Immature natural killer cell (primary cell): ENCODE measurements around the gene GATB. TPM values are rescaled to one million over a fixed set of nuclear protein-coding genes. Genes with fewer than 3 reads are reported as not detected.

Experiments
- DNase-seq, 3 donors: peaks; one replicate each; pipeline ENCODE4 v3.0.0; 2022; ENCODE audit warnings: mixed read lengths in 1 of 3
- H3K27ac Mint-ChIP-seq, 6 donors: one replicate each; pipeline ENCODE4 v1.8.0; 2020; ENCODE audit warnings: mixed read lengths in 6 of 6, mild to moderate bottlenecking in 5 of 6, inconsistent platforms in 4 of 6, moderate library complexity in 3 of 6
- H3K27me3 Mint-ChIP-seq, 3 donors: one replicate each; pipeline ENCODE4 v1.8.0; 2020 to 2021; ENCODE audit warnings: low read depth in 3 of 3, mild to moderate bottlenecking in 3 of 3, mixed read lengths in 3 of 3, moderate library complexity in 3 of 3, inconsistent platforms in 1 of 3
- H3K36me3 Mint-ChIP-seq, 3 donors: one replicate each; pipeline ENCODE4 v1.8.0; 2020; ENCODE audit warnings: mixed read lengths in 3 of 3, inconsistent platforms in 2 of 3, mild to moderate bottlenecking in 2 of 3
- H3K4me1 Mint-ChIP-seq, 2 donors: one replicate each; pipeline ENCODE4 v1.8.0; 2020; ENCODE audit warnings: inconsistent platforms in 2 of 2, mild to moderate bottlenecking in 2 of 2, mixed read lengths in 2 of 2, moderate library complexity in 1 of 2
- H3K4me3 Mint-ChIP-seq, 5 donors: one replicate each; pipeline ENCODE4 v1.8.0; 2020; ENCODE audit warnings: mild to moderate bottlenecking in 5 of 5, mixed read lengths in 5 of 5, inconsistent platforms in 3 of 5, moderate library complexity in 3 of 5
- H3K9me3 Mint-ChIP-seq, 6 donors: one replicate each; pipeline ENCODE4 v1.8.0; 2020; ENCODE audit warnings: mild to moderate bottlenecking in 6 of 6, mixed read lengths in 6 of 6, inconsistent platforms in 4 of 6, moderate library complexity in 3 of 6
- polyA plus RNA-seq, 3 donors: library from polyadenylated mRNA; unstranded; fragments of 300-500 nt; fragmentation: Illumina TruSeq; gene quantifications; one replicate each; pipeline ENCODE4 v1.2.3, GENCODE V29; 2021

GATB gene
- polyA plus RNA-seq, 3 donors from 2014 or later, result 7.2 to 16.2 (median 11.5) TPM

GRCh38 chr4:151717909-151718628, 42.7 kb downstream of the GATB start:
- Mint-ChIP-seq H3K36me3 (peaks cover 4 to 16% (median 14%) of the 10 kb centered on the region in 3 donors), H3K27ac (no peak overlapping the region), H3K27me3 (no peaks in the 10 kb centered on the region), H3K9me3 (no peaks in the 10 kb centered on the region), H3K4me3 (no peak overlapping the region), H3K4me1 (no peaks in the 10 kb centered on the region)
- DNase-seq, result no peak

GRCh38 chr4:151717314-151717713, 43.5 kb downstream of the GATB start:
- Mint-ChIP-seq H3K4me3 (no peak overlapping the region), H3K9me3 (no peaks in the 10 kb centered on the region), H3K27me3 (no peaks in the 10 kb centered on the region), H3K36me3 (peaks cover 4 to 16% (median 12%) of the 10 kb centered on the region in 3 donors), H3K4me1 (no peaks in the 10 kb centered on the region), H3K27ac (no peak overlapping the region)
- DNase-seq, result no peak

DNA sequence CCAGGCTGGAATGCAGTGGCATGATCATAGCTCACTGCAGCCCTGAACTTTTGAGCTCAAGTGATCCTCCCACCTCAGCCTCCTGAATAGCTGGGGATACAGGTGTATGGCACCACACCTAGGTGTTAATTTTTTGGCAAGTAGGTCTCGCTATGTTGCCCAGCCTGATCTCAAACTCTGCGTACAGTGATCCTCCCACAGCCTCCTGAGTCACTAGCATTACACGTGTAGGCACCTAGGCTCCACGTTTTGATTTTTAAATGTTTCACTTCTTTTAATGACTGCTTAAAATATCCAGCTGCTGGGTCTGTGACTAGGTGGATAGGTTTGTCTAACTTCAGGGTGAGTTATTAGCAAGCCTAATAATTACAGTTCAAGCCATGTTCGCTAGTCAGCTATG, 44.5 kb downstream of the GATB start:
- H3K4me3 Mint-ChIP-seq, result no peak overlapping the region
- no peaks in the 10 kb centered on the region for H3K4me1 Mint-ChIP-seq
- H3K9me3 Mint-ChIP-seq, result no peaks in the 10 kb centered on the region
- no peak overlapping the region for H3K27ac Mint-ChIP-seq
- peaks cover 4 to 16% (median 4%) of the 10 kb centered on the region in 3 donors for H3K36me3 Mint-ChIP-seq
- no peaks in the 10 kb centered on the region for H3K27me3 Mint-ChIP-seq
- no peak for DNase-seq

- Mint-ChIP-seq H3K27me3 (no peaks in the 10 kb centered on the region), H3K4me3 (no peak overlapping the region), H3K9me3 (no peaks in the 10 kb centered on the region), H3K36me3 (peaks cover 3 to 16% (median 4%) of the 10 kb centered on the region in 3 donors), H3K27ac (no peak overlapping the region), H3K4me1 (no peaks in the 10 kb centered on the region)
- no peak for DNase-seq
Observed at GRCh38 chr4:151715881-151716280, 44.9 kb downstream of the GATB start.

DNA sequence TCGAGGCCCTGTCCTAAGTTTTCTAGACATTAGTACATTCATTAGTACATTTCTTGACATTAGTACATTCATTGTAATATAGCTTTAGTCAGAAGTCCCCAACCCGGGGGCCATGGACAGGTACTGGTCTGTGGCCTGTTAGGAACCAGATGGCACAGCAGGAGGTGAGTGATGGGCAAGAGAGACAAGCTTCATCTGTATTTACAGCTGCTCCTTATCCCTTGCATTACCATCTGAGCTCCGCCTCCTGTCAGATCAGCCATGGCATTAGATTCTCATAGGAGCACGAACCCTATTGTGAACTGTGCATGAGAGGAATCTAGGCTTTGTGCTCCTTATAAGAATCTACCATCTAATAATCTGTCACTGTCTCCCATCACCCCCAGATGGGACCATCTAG, 48.0 kb downstream of the GATB start:
- H3K4me3 Mint-ChIP-seq, result no peak overlapping the region

GRCh38 chr4:151711646-151712045, 49.2 kb downstream of the GATB start:
- Mint-ChIP-seq H3K4me3 (no peak overlapping the region), H3K27ac (no peak overlapping the region), H3K27me3 (no peaks in the 10 kb centered on the region), H3K9me3 (no peaks in the 10 kb centered on the region), H3K36me3 (peaks cover 3 to 19% (median 4%) of the 10 kb centered on the region in 3 donors), H3K4me1 (no peaks in the 10 kb centered on the region)
- no peak for DNase-seq

More for the DNA sequence above, 48.0 kb downstream of the GATB start:
- DNase-seq, result no peak
- no peaks in the 10 kb centered on the region for H3K27me3 Mint-ChIP-seq
- no peaks in the 10 kb centered on the region for H3K9me3 Mint-ChIP-seq
- no peaks in the 10 kb centered on the region for H3K4me1 Mint-ChIP-seq
- peaks cover 3 to 19% (median 4%) of the 10 kb centered on the region in 3 donors for H3K36me3 Mint-ChIP-seq
- H3K27ac Mint-ChIP-seq, result no peak overlapping the region

DNA sequence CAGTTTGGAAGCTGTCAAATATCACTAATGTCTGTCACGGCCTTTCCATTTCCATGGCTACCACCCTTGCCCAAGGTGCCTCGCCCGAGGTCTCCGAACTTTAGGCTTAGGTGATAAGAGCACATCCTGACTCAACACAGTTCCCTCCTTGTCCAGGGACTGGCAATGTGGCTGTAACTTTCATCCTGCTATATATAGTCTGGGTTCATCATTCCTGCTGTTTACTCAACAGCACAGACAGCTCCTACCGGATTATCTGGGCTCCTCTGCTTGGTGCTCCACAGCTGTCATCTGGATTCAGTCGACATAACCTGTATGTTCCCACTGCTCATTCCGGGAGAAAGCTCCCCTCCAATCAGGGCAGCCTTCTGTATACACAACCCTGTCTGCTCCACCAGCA, 51.2 kb downstream of the GATB start:
- Mint-ChIP-seq H3K36me3 (peaks cover 4 to 17% (median 5%) of the 10 kb centered on the region in 3 donors), H3K4me1 (no peaks in the 10 kb centered on the region), H3K27ac (peak overlapping the region in 1 of 6 donors; percentile 25), H3K9me3 (no peaks in the 10 kb centered on the region), H3K27me3 (peaks cover 0 to 2% (median 0%) of the 10 kb centered on the region in 3 donors), H3K4me3 (no peak overlapping the region)
- DNase-seq, result no peak

GRCh38 chr4:151709071-151709470, 51.7 kb downstream of the GATB start:
- no peak for DNase-seq
- Mint-ChIP-seq H3K4me1 (no peaks in the 10 kb centered on the region), H3K4me3 (no peak overlapping the region), H3K27ac (peak overlapping the region in 1 of 6 donors; percentile 25), H3K27me3 (peaks cover 0 to 2% (median 0%) of the 10 kb centered on the region in 3 donors), H3K36me3 (peaks cover 4 to 17% (median 5%) of the 10 kb centered on the region in 3 donors), H3K9me3 (no peaks in the 10 kb centered on the region)

DNA sequence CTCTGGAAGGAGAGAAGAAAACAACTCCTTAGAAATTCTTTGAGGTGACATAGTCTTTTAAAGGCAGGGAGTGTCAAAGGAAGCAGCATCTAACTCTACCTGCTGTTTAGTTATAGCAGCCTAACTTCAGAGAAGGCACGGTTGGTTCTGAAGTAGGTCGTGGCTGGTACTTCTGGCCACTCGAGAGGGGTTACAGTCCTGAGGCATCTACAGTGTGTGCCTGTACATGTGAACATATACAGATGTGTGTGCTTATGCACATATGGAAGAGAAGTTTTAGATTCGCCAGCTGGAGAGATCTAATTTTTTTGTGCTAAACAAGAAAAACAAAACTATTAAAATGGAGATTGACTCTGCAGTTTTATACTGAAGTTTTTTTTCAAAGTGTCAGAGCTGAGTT, 52.7 kb downstream of the GATB start:
- Mint-ChIP-seq H3K4me3 (no peak overlapping the region), H3K4me1 (no peaks in the 10 kb centered on the region), H3K27ac (no peak overlapping the region), H3K36me3 (peaks cover 6 to 20% (median 8%) of the 10 kb centered on the region in 3 donors), H3K9me3 (no peaks in the 10 kb centered on the region), H3K27me3 (peaks cover 0 to 2% (median 0%) of the 10 kb centered on the region in 3 donors)
- DNase-seq, result no peak

DNA sequence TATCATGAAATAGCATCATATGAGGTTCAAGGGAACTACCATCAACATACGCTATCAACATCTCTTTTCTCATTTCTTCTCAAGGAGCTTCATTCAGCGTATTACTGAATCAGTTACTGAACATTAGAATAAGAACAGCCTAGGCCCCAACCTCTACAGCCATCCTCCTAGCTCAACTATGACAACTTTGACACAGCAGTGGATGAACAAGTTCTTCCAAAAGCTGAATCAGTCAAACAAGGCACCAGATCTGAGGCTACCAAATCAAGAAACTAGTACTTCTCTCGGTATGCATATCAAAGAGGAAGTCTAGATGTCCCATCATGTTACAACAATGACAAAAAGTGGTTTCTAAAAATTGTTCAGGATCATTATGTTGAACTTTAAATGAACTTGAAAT, 57.4 kb downstream of the GATB start:
- no peak for DNase-seq
- Mint-ChIP-seq H3K27ac (no peak overlapping the region), H3K36me3 (peaks cover 19 to 50% (median 25%) of the 10 kb centered on the region in 3 donors), H3K27me3 (peaks cover 0 to 2% (median 0%) of the 10 kb centered on the region in 3 donors), H3K4me1 (no peaks in the 10 kb centered on the region), H3K9me3 (no peaks in the 10 kb centered on the region), H3K4me3 (no peak overlapping the region)

DNA sequence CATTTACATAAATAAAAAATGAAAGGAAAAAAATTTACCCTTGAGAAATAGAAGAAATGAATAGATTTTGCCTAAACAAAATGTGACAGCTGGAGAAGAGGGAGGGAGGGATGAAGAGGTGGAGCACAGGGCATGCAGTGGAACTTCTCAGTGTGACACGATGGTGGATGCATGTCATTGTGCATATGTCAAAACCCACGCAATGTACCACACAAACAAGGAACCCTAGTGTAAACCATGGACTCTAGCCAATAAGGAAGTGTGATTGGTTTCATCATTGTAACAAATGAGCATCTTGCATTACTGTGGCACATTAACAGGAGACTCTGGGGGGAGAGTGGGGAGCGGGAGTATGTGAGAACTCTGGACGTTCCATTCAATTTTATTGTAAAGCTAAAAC, 58.6 kb downstream of the GATB start:
- DNase-seq, result no peak
- Mint-ChIP-seq H3K4me3 (no peak overlapping the region), H3K9me3 (no peaks in the 10 kb centered on the region), H3K4me1 (no peaks in the 10 kb centered on the region), H3K36me3 (peaks cover 27 to 57% (median 28%) of the 10 kb centered on the region in 3 donors), H3K27me3 (peaks cover 0 to 2% (median 0%) of the 10 kb centered on the region in 3 donors), H3K27ac (no peak overlapping the region)

GRCh38 chr4:151700566-151701316, 60.1 kb downstream of the GATB start:
- H3K4me3 Mint-ChIP-seq, result no peak overlapping the region
- H3K36me3 Mint-ChIP-seq, result peaks cover 30 to 67% (median 33%) of the 10 kb centered on the region in 3 donors
- no peak overlapping the region for H3K27ac Mint-ChIP-seq
- H3K27me3 Mint-ChIP-seq, result peaks cover 0 to under 1% (median 0%) of the 10 kb centered on the region in 3 donors
- no peaks in the 10 kb centered on the region for H3K4me1 Mint-ChIP-seq
- no peak for DNase-seq
- no peaks in the 10 kb centered on the region for H3K9me3 Mint-ChIP-seq

- H3K9me3 Mint-ChIP-seq, result no peaks in the 10 kb centered on the region
- peaks cover 22 to 58% (median 31%) of the 10 kb centered on the region in 3 donors for H3K36me3 Mint-ChIP-seq
- no peaks in the 10 kb centered on the region for H3K4me1 Mint-ChIP-seq
- no peak for DNase-seq
- no peak overlapping the region for H3K27ac Mint-ChIP-seq
- H3K4me3 Mint-ChIP-seq, result no peak overlapping the region
- no peaks in the 10 kb centered on the region for H3K27me3 Mint-ChIP-seq
Observed at GRCh38 chr4:151698213-151698612, 62.6 kb downstream of the GATB start.

DNA sequence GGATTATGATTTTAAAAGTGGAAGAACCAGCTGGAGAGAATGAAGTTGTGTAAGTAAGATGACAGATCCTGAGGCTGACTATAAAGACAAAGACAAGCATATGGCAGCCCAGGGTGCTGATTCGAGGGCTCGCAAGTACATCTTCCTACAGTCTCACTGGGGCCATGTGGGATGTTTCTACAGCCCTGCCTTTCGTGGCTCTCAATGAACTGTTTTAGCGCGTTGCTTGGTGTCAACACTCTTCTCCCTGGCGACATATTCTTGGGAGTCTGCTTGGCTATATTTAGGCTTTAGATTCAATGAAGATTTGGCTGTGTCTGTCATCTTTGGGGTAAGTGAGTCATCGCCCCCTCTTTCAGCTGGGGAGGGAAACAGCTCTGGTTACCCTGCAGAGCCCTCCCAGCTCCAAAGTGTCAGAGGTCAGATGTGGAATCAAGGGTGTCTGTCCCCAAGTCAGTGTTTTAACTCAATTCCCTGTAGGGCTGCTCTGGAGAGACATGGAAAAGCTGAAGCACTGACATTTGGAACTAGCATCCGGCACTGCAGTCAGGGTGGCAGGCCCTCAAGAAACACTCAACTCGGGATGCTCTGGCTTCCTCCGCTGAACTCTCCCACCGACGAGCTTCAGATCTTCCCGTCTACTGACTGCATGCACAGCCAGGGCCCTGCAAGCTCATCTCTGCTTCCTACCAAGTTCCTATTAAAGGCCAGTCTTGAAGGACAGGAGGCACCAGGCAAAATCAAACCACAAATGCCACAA, 65.7 kb downstream of the GATB start:
- Mint-ChIP-seq H3K27ac (no peak overlapping the region), H3K4me1 (no peaks in the 10 kb centered on the region), H3K36me3 (peaks cover 16 to 32% (median 20%) of the 10 kb centered on the region in 3 donors), H3K4me3 (no peak overlapping the region), H3K9me3 (no peaks in the 10 kb centered on the region), H3K27me3 (no peaks in the 10 kb centered on the region)
- no peak for DNase-seq
